H9 (cell line): ENCODE results near the gene COL4A1. TPM values are rescaled to one million over a fixed set of nuclear protein-coding genes. Genes with fewer than 3 reads are reported as not detected.

ENCODE experiments used
- DNase-seq: peaks from one replicate; pipeline ENCODE4 v3.0.0-alpha.2; 2017
- H2AFZ ChIP-seq: one replicate; pipeline ENCODE4 v1.6.1; 2013; ENCODE audit warnings: mild to moderate bottlenecking, low read length, control low read depth, moderate library complexity
- H2AK5ac ChIP-seq: 2 replicates; pipeline ENCODE4 v1.6.1; 2013; ENCODE audit warnings: low read length, control low read depth, mixed read lengths; ENCODE audit not compliant: insufficient read length
- H2BK120ac ChIP-seq: one replicate; pipeline ENCODE4 v1.6.1; 2013; ENCODE audit warnings: low read depth, mild to moderate bottlenecking, low read length, control low read depth, inconsistent platforms; ENCODE audit not compliant: poor library complexity, severe bottlenecking
- H2BK12ac ChIP-seq: 2 replicates; pipeline ENCODE4 v1.6.1; 2013; ENCODE audit warnings: low read length, control low read depth, mixed read lengths, low read depth; ENCODE audit not compliant: insufficient read length
- H2BK15ac ChIP-seq: 2 replicates; pipeline ENCODE4 v1.6.1; 2013; ENCODE audit warnings: low read depth, low read length, control low read depth
- H2BK20ac ChIP-seq: one replicate; pipeline ENCODE4 v1.6.1; 2013; ENCODE audit warnings: low read depth, mild to moderate bottlenecking, low read length, control low read depth, inconsistent platforms; ENCODE audit not compliant: poor library complexity, severe bottlenecking
- H2BK5ac ChIP-seq: 2 replicates; pipeline ENCODE4 v1.6.1; 2013; ENCODE audit warnings: low read length, control low read depth, mixed read lengths; ENCODE audit not compliant: insufficient read length
- H3K14ac ChIP-seq: 2 replicates; pipeline ENCODE4 v1.6.1; 2013; ENCODE audit warnings: low read length, control low read depth; ENCODE audit not compliant: insufficient read depth
- H3K18ac ChIP-seq: 2 replicates; pipeline ENCODE4 v1.6.1; 2013; ENCODE audit warnings: low read depth, mild to moderate bottlenecking, mixed read lengths, low read length, control low read depth; ENCODE audit not compliant: insufficient read length
- H3K23ac ChIP-seq: 2 replicates; pipeline ENCODE4 v1.6.1; 2013; ENCODE audit warnings: low read length, control low read depth, mixed read lengths, low read depth; ENCODE audit not compliant: insufficient read length
- H3K23me2 ChIP-seq: 2 replicates; pipeline ENCODE4 v1.6.1; 2013; ENCODE audit warnings: low read depth, mild to moderate bottlenecking, mixed read lengths, low read length, control low read depth; ENCODE audit not compliant: insufficient read length, poor library complexity, severe bottlenecking
- H3K27ac ChIP-seq: 2 replicates; pipeline ENCODE4 v1.5.1; 2013; ENCODE audit warnings: low read length, control low read depth, mixed read lengths, low read depth; ENCODE audit not compliant: insufficient read length
- H3K27me3 ChIP-seq: 2 replicates; pipeline ENCODE4 v1.6.1; 2013; ENCODE audit warnings: low read length, control low read depth, inconsistent platforms; ENCODE audit not compliant: insufficient read depth
- H3K4ac ChIP-seq: 2 replicates; pipeline ENCODE4 v1.6.1; 2013; ENCODE audit warnings: low read depth, mild to moderate bottlenecking, control low read depth, inconsistent platforms, low read length, moderate library complexity
- H3K4me1 ChIP-seq: 2 replicates; pipeline ENCODE4 v1.6.1; 2013; ENCODE audit warnings: low read length, control low read depth, inconsistent platforms; ENCODE audit not compliant: insufficient read depth
- H3K4me2 ChIP-seq: 2 replicates; pipeline ENCODE4 v1.6.1; 2013; ENCODE audit warnings: low read length, control low read depth, mixed read lengths; ENCODE audit not compliant: insufficient read length, insufficient read depth
- H3K56ac ChIP-seq: 2 replicates; pipeline ENCODE4 v1.6.1; 2013; ENCODE audit warnings: low read depth, mild to moderate bottlenecking, mixed read lengths, low read length, control low read depth; ENCODE audit not compliant: insufficient read length
- H3K79me1 ChIP-seq: 2 replicates; pipeline ENCODE4 v1.6.1; 2013; ENCODE audit warnings: low read depth, mild to moderate bottlenecking, moderate library complexity, low read length, control low read depth, inconsistent platforms; ENCODE audit not compliant: insufficient read depth, poor library complexity, severe bottlenecking
- H3K79me2 ChIP-seq: 2 replicates; pipeline ENCODE4 v1.6.1; 2013; ENCODE audit warnings: low read length, control low read depth, inconsistent platforms; ENCODE audit not compliant: insufficient read depth
- H3K9ac ChIP-seq: 2 replicates; pipeline ENCODE4 v1.6.1; 2013; ENCODE audit warnings: low read length, control low read depth, mixed read lengths; ENCODE audit not compliant: insufficient read length; ENCODE audit errors: extremely low read depth
- H3K9me3 ChIP-seq: one replicate; pipeline ENCODE4 v1.6.1; 2013; ENCODE audit warnings: low read depth, low read length, inconsistent platforms; ENCODE audit not compliant: control insufficient read depth
- H3T11ph ChIP-seq: one replicate; pipeline ENCODE4 v1.6.1; 2013; ENCODE audit warnings: mild to moderate bottlenecking, low read length, control low read depth, inconsistent platforms
- H4K20me1 ChIP-seq: one replicate; pipeline ENCODE4 v1.6.1; 2013; ENCODE audit not compliant: control insufficient read depth, insufficient read length, insufficient read depth
- H4K5ac ChIP-seq: 2 replicates; pipeline ENCODE4 v1.6.1; 2013; ENCODE audit warnings: low read depth, mild to moderate bottlenecking, mixed read lengths, low read length, control low read depth; ENCODE audit not compliant: insufficient read length
- H4K8ac ChIP-seq: replicated peaks from 2 replicates; pipeline ENCODE4 v1.6.1; 2013; ENCODE audit warnings: low read length, control low read depth, mixed read lengths, low read depth; ENCODE audit not compliant: insufficient read length
- H4K91ac ChIP-seq: 2 replicates; pipeline ENCODE4 v1.6.1; 2013; ENCODE audit warnings: low read depth, mild to moderate bottlenecking, moderate library complexity, mixed read lengths, low read length, control low read depth; ENCODE audit not compliant: insufficient read length
- H3K27ac Mint-ChIP-seq, 3 experiments: 2 replicates in 2 of 3; 3 replicates in 1 of 3; pipeline ENCODE4 v1.8.0; 2020 to 2021; ENCODE audit warnings: mixed read lengths in 3 of 3, mild to moderate bottlenecking in 1 of 3, moderate library complexity in 1 of 3
- H3K27me3 Mint-ChIP-seq: 2 replicates; pipeline ENCODE4 v1.8.0; 2021; ENCODE audit warnings: low read depth, mild to moderate bottlenecking, moderate library complexity, mixed read lengths
- H3K36me3 Mint-ChIP-seq, 3 experiments: 2 replicates in 2 of 3; 3 replicates in 1 of 3; pipeline ENCODE4 v1.8.0; 2020 to 2021; ENCODE audit warnings: low read depth in 3 of 3, mixed read lengths in 3 of 3; ENCODE audit not compliant: insufficient read depth in 1 of 3
- H3K4me1 Mint-ChIP-seq, 2 experiments: 2 replicates each; pipeline ENCODE4 v1.8.0; 2020; ENCODE audit warnings: mixed read lengths in 2 of 2
- H3K4me3 Mint-ChIP-seq, 2 experiments: 2 replicates in 1 of 2; 3 replicates in 1 of 2; pipeline ENCODE4 v1.8.0; 2020 to 2021; ENCODE audit warnings: mild to moderate bottlenecking in 2 of 2, mixed read lengths in 2 of 2, moderate library complexity in 1 of 2
- H3K9me3 Mint-ChIP-seq, 2 experiments: 2 replicates in 1 of 2; 3 replicates in 1 of 2; pipeline ENCODE4 v1.8.0; 2020; ENCODE audit warnings: mild to moderate bottlenecking in 2 of 2, mixed read lengths in 2 of 2, moderate library complexity in 1 of 2
- CTCF ChIP-seq: fragments of 200-600 bp; sonication (generic); conservative IDR thresholded peaks from 3 replicates; pipeline ENCODE4 v1.8.0; 2021; ENCODE audit warnings: antibody characterized with exemption, mild to moderate bottlenecking
- WGBS: extraction: QIAGEN DNeasy Blood & Tissue Kit; methylation state at CpG from one replicate; pipeline ENCODE4 v1.1.7; 2013; ENCODE audit warnings: missing lambda C conversion rate, low lambda C conversion rate, mixed read lengths; ENCODE audit not compliant: insufficient read length; ENCODE audit errors: extremely low coverage; 5-methylcytosine and 5-hydroxymethylcytosine counted together
- total RNA-seq: library from RNA; stranded (reverse); gene quantifications from 2 replicates; pipeline ENCODE4 v1.2.1, GENCODE V29; 2021

Gene COL4A1
- total RNA-seq, 1 experiment from 2014 or later, result 73.1 TPM

- H2AK5ac ChIP-seq, result no peak overlapping the region
- no peak overlapping the region for H2BK15ac ChIP-seq
- no CpG with 5 or more reads among the region's 31 CpGs for WGBS
- H3K9me3 Mint-ChIP-seq, result no peaks in the 10 kb centered on the region; a peak in 2 of 5 replicates
- peak; percentile 51 for DNase-seq
- no peak overlapping the region for H3K27ac ChIP-seq
- no peak overlapping the region for H4K8ac ChIP-seq
- H2BK5ac ChIP-seq, result no peak overlapping the region
- peaks cover 22 to 33% of the 10 kb centered on the region in 2 experiments for H3K4me1 Mint-ChIP-seq
- H3K4me3 Mint-ChIP-seq, result peak overlapping the region; percentile 78 to 96
- TF ChIP-seq CTCF, result no peak
- H2BK20ac ChIP-seq, result no peak overlapping the region
- no peaks in the 10 kb centered on the region for H3K9me3 ChIP-seq
- no peak overlapping the region for H2BK12ac ChIP-seq
- H3K23ac ChIP-seq, result no peak overlapping the region
- peak overlapping the region in 2 of 3 experiments; percentile 92 to 93; a peak in 4 of 7 replicates for H3K27ac Mint-ChIP-seq
- H4K5ac ChIP-seq, result no peak overlapping the region
- no peaks in the 10 kb centered on the region; the same call in 1 of the 2 replicates for H3K79me2 ChIP-seq
- H3K79me1 ChIP-seq, result no peaks in the 10 kb centered on the region
- no peak overlapping the region for H4K91ac ChIP-seq
- H3K56ac ChIP-seq, result no peak overlapping the region
- peak overlapping the region; percentile 21 for H3K18ac ChIP-seq
- H4K20me1 ChIP-seq, result no peaks in the 10 kb centered on the region
- no peak overlapping the region for H3K4ac ChIP-seq
- peaks cover 4 to 16% (median 9%) of the 10 kb centered on the region in 3 experiments; a peak in 6 of 7 replicates for H3K36me3 Mint-ChIP-seq
- H3K4me1 ChIP-seq, result no peaks in the 10 kb centered on the region
- H3K27me3 Mint-ChIP-seq, result peaks cover 31% of the 10 kb centered on the region
- no peak overlapping the region for H2AFZ ChIP-seq
- H3K9ac ChIP-seq, result peak overlapping the region; percentile 8
- H3T11ph ChIP-seq, result no peak overlapping the region
- H2BK120ac ChIP-seq, result no peak overlapping the region
- no peaks in the 10 kb centered on the region; the same call in 1 of the 2 replicates for H3K27me3 ChIP-seq
- peaks cover 20% of the 10 kb centered on the region for H3K23me2 ChIP-seq
- peak overlapping the region; percentile 80 for H3K4me2 ChIP-seq
- H3K14ac ChIP-seq, result peak overlapping the region; percentile 79
These were observed 1.9 kb upstream of the COL4A1 start for GRCh38 chr13:110308656-110309359.
